A549 (cell line): Measurements from ENCODE around the gene FAM20C. TPM values are rescaled to one million over a fixed set of nuclear protein-coding genes. Genes with fewer than 3 reads are reported as not detected.

ENCODE experiments used
- ATAC-seq, 2 experiments: fragments of 200-7000 bp in 1 of 2; fragments of >200 bp in 1 of 2; cut with Nextera tagmentation in 1 of 2; cut with Tn5 transposase in 1 of 2; 3 replicates each; pipeline versions ENCODE4 v1.8.0 to v1.9.1; 2018 to 2020; ENCODE audit warnings: mild to moderate bottlenecking in 1 of 2, moderate library complexity in 1 of 2
- CTCF ChIA-PET: fragments of 300-600 bp; sonication (Branson Sonifier 250); formaldehyde crosslinking; extraction: SDS; loops from one replicate; lab custom pipeline; 2021; ENCODE audit warnings: antibody characterized with exemption, inconsistent platforms; lab: Yijun Ruan, JAX
- POLR2A ChIA-PET: fragments of 350-600 bp; formaldehyde crosslinking; extraction: SDS; loops from one replicate; lab custom pipeline; 2021; ENCODE audit warnings: antibody characterized with exemption, inconsistent platforms; lab: Yijun Ruan, JAX
- DNase-seq, 2 experiments: peaks; one replicate each; pipeline versions ENCODE4 v3.0.0 to v3.0.0-alpha.2; 2011 to 2016; ENCODE audit warnings: low read depth in 1 of 2, low spot score in 1 of 2
- FAIRE-seq: peaks from 2 replicates; lab custom pipeline; 2011; peaks lifted over from hg19 to GRCh38; lab: Jason Lieb, UNC
- H3K27ac ChIP-seq, 2 experiments: fragments of >200 bp; sonication (Bioruptor Twin); formaldehyde crosslinking; 3 replicates each; pipeline ENCODE4 v1.5.1; 2016 to 2017
- H3K4me1 ChIP-seq: fragments of >200 bp; sonication (Bioruptor Twin); formaldehyde crosslinking; 3 replicates; pipeline ENCODE4 v1.6.1; 2016
- H3K4me2 ChIP-seq: fragments of >200 bp; sonication (Bioruptor Twin); formaldehyde crosslinking; 3 replicates; pipeline ENCODE4 v1.6.1; 2016
- H3K4me3 ChIP-seq: fragments of >200 bp; sonication (Bioruptor Twin); formaldehyde crosslinking; 3 replicates; pipeline ENCODE4 v1.5.1; 2016
- H3K9me3 ChIP-seq: fragments of >200 bp; sonication (Bioruptor Twin); formaldehyde crosslinking; 3 replicates; pipeline ENCODE4 v1.6.1; 2016
- CBX2 ChIP-seq: fragments of 200-600 bp; sonication (generic); IDR thresholded peaks from 2 replicates; pipeline ENCODE4 v1.6.1; 2016; ENCODE audit warnings: low read depth, mild to moderate bottlenecking, borderline replicate concordance
- CBX8 ChIP-seq: fragments of 200-600 bp; sonication (generic); IDR thresholded peaks from 2 replicates; pipeline ENCODE4 v1.6.1; 2016
- E2F6 ChIP-seq: IDR thresholded peaks from 2 replicates; pipeline ENCODE4 v1.6.1; 2012; ENCODE audit warnings: low read depth, borderline replicate concordance
- EP300 ChIP-seq, 2 experiments: fragments of >200 bp; sonication (Bioruptor Twin); formaldehyde crosslinking; IDR thresholded peaks; 2 replicates in 1 of 2; 3 replicates in 1 of 2; pipeline ENCODE4 v1.6.1; 2016 to 2017
- FOSL2 ChIP-seq, 2 experiments: fragments of 450-650 bp in 1 of 2; fragments of >200 bp in 1 of 2; sonication (Bioruptor Twin) in 1 of 2; formaldehyde crosslinking; IDR thresholded peaks; 2 replicates each; pipeline versions ENCODE4 v1.5.0 to v1.6.1; 2016 to 2020; ENCODE audit warnings: mild to moderate bottlenecking in 1 of 2, moderate library complexity in 1 of 2
- FOXS1 ChIP-seq: fragments of 250-450 bp; sonication (Bioruptor Pico); IDR thresholded peaks from 2 replicates; pipeline ENCODE4 v1.5.0; 2020; ENCODE audit warnings: mild to moderate bottlenecking, moderate library complexity
- HMGXB4 ChIP-seq: fragments of 250-450 bp; sonication (Bioruptor Pico); IDR thresholded peaks from 2 replicates; pipeline ENCODE4 v1.5.0; 2021; ENCODE audit warnings: mild to moderate bottlenecking, moderate library complexity, borderline replicate concordance
- HOXB13 ChIP-seq: fragments of 250-450 bp; sonication (Bioruptor Pico); IDR thresholded peaks from 2 replicates; pipeline ENCODE4 v1.5.0; 2020; ENCODE audit warnings: low read depth, mild to moderate bottlenecking, moderate library complexity
- MYC ChIP-seq: IDR thresholded peaks from 2 replicates; pipeline ENCODE4 v1.6.1; 2012; ENCODE audit warnings: mild to moderate bottlenecking, inconsistent platforms, low read length, improper control_type of control experiment, borderline replicate concordance
- PHF8 ChIP-seq: fragments of 200-600 bp; sonication (generic); IDR thresholded peaks from 2 replicates; pipeline ENCODE4 v1.6.1; 2016; ENCODE audit warnings: low read depth, mild to moderate bottlenecking, antibody characterized with exemption, moderate library complexity, borderline replicate concordance
- POLR2AphosphoS2 ChIP-seq: conservative IDR thresholded peaks from 2 replicates; pipeline ENCODE4 v1.6.1; 2012; ENCODE audit warnings: low read length, improper control_type of control experiment, inconsistent platforms
- RAD21 ChIP-seq, 2 experiments: fragments of >200 bp in 1 of 2; sonication (Bioruptor Twin) in 1 of 2; formaldehyde crosslinking in 1 of 2; IDR thresholded peaks in 1 of 2; conservative IDR thresholded peaks in 1 of 2; 2 replicates in 1 of 2; 3 replicates in 1 of 2; pipeline ENCODE4 v1.6.1; 2012 to 2018; ENCODE audit warnings: inconsistent platforms in 1 of 2
- REST ChIP-seq: fragments of 200-600 bp; sonication (generic); IDR thresholded peaks from 2 replicates; pipeline ENCODE4 v1.6.1; 2016; ENCODE audit warnings: antibody characterized with exemption, mild to moderate bottlenecking, moderate library complexity
- RNF2 ChIP-seq: fragments of 200-600 bp; sonication (generic); IDR thresholded peaks from 2 replicates; pipeline ENCODE4 v1.6.1; 2016; ENCODE audit warnings: low read depth, mild to moderate bottlenecking, antibody characterized with exemption, moderate library complexity, borderline replicate concordance
- TFCP2L1 ChIP-seq: fragments of 250-450 bp; sonication (Bioruptor Pico); IDR thresholded peaks from 2 replicates; pipeline ENCODE4 v1.5.0; 2021; ENCODE audit warnings: mild to moderate bottlenecking
- ZC3H11A ChIP-seq: fragments of 450-650 bp; IDR thresholded peaks from 2 replicates; pipeline ENCODE4 v1.6.1; 2014; ENCODE audit warnings: antibody characterized with exemption, mild to moderate bottlenecking
- whole genome bisulfite sequencing: methylation state at CpG from one replicate; pipeline ENCODE4 v1.1.6; 2017; ENCODE audit errors: missing lambda C conversion rate; 5-methylcytosine and 5-hydroxymethylcytosine counted together
- polyA plus RNA-seq, 4 experiments: library from polyadenylated mRNA; depleted of rRNA in 3 of 4; stranded (reverse); fragments of >200 nt; fragmentation: RNase III in 1 of 4; extraction: RNeasy Plus Mini Kit Qiagen cat#74134 plus additional on column Dnase treatment in 1 of 4; gene quantifications; 2 replicates in 3 of 4; 3 replicates in 1 of 4; pipeline ENCODE4 v1.2.3, GENCODE V29; 2011 to 2017

The FAM20C gene
- polyA plus RNA-seq, 2 of the 4 experiments (the other 2 are of a cell fraction) = 5.6 to 20.3 TPM

- POLR2A ChIA-PET = no interaction called here
- DNase-seq (no peak), ATAC-seq (peak in 1 of 2 experiments; percentile 45; a peak in 1 of 6 replicates), FAIRE-seq (no peak)
- Histone ChIP-seq H3K4me3 (no peak overlapping the region), H3K27ac (no peak overlapping the region), H3K4me2 (no peak overlapping the region), H3K9me3 (0 out of 3 replicates have a peak, but pooled peaks cover 7% of the 10 kb centered on the region), H3K4me1 (no peaks in the 10 kb centered on the region)
- WGBS = 97% methylated on average over 22 of the region's 39 CpGs
- TF ChIP-seq RAD21 (conservative IDR thresholded peaks at IDR 0.05 in 1 of 2, IDR thresholded peaks at IDR 0.05 in 1 of 2) (no peak), TFCP2L1 (CRISPR knock-in tag) (no peak), FOXS1 (CRISPR knock-in tag) (no peak), CBX8 (no peak), E2F6 (no peak), EP300 (IDR thresholded peaks at IDR 0.05) (no peak), POLR2AphosphoS2 (no peak), CBX2 (no peak), FOSL2 (IDR thresholded peaks at IDR 0.05) (no peak), FOSL2 (CRISPR knock-in tag; IDR thresholded peaks at IDR 0.05) (no peak)
- CTCF ChIA-PET = no interaction called here
These were observed 15.2 kb downstream of the FAM20C start for GRCh38 chr7:207418-208129.

- no peaks in the 10 kb centered on the region for H3K4me1 ChIP-seq
- ATAC-seq (no peak), FAIRE-seq (no peak), DNase-seq (no peak)
- WGBS = 95% methylated on average over 8 of the region's 10 CpGs
- no peak overlapping the region for H3K27ac ChIP-seq
- ChIA-PET POLR2A (no interaction called here), CTCF (interaction anchor here (1.1 kb wide), 1 partner anchor 10 kb away, joined by 3 read pairs; no protein-coding TSS in a partner anchor)
- no peak overlapping the region for H3K4me2 ChIP-seq
- TF ChIP-seq PHF8 (no peak), REST (no peak), HMGXB4 (no peak), CBX8 (no peak), MYC (no peak), RNF2 (no peak), ZC3H11A (no peak), HOXB13 (CRISPR knock-in tag) (no peak), CBX2 (no peak)
- H3K9me3 ChIP-seq = 0 out of 3 replicates have a peak, but pooled peaks cover 7% of the 10 kb centered on the region
- no peak overlapping the region for H3K4me3 ChIP-seq
These were observed 15.8 kb downstream of the FAM20C start for GRCh38 chr7:208130-208673.
